Caco-2 (cell line): ENCODE data around the gene SBF2. TPM values are rescaled to one million over a fixed set of nuclear protein-coding genes. Genes with fewer than 3 reads are reported as not detected.
A peak's percentile ranks its signal among the peaks of the same experiment; 100 is the strongest.

Experiments used
- Bru-seq: library from RNA; stranded (reverse); fragments of 400-500 nt; gene quantifications from one replicate; lab custom pipeline; 2021; lab: Mats Ljungman, UMichigan
- BruChase-seq, 2 experiments: library from RNA; stranded (reverse); fragments of 400-500 nt; gene quantifications; one replicate each; lab custom pipeline; 2021; lab: Mats Ljungman, UMichigan
- BruUV-seq: library from RNA; stranded (reverse); fragments of 400-500 nt; replicated peaks from 2 replicates; lab custom pipeline; 2021; lab: Mats Ljungman, UMichigan
- CTCF ChIA-PET: fragments of 300-600 bp; sonication (Branson Sonifier 250); formaldehyde crosslinking; loops from one replicate; lab custom pipeline; 2022; ENCODE audit warnings: antibody characterized with exemption; lab: Charles Lee
- POLR2A ChIA-PET: fragments of 300-600 bp; sonication (Branson Sonifier 250); formaldehyde crosslinking; loops from one replicate; lab custom pipeline; 2022; ENCODE audit warnings: antibody characterized with exemption; lab: Charles Lee
- DNase-seq, 2 experiments: peaks; one replicate each; pipeline versions ENCODE4 v3.0.0 to v3.0.0-alpha.2; 2020 to 2022
- H3K27me3 ChIP-seq: replicated peaks from 2 replicates; pipeline ENCODE4 v1.6.0; 2011; ENCODE audit warnings: low read length; ENCODE audit not compliant: control insufficient read depth, insufficient read depth
- H3K36me3 ChIP-seq: 2 replicates; pipeline ENCODE4 v1.5.1; 2011; ENCODE audit warnings: low read length; ENCODE audit not compliant: control insufficient read depth, insufficient read depth
- H3K4me1 ChIP-seq: fragments of 250-450 bp; sonication (Bioruptor Pico); 2 replicates; pipeline ENCODE4 v1.5.1; 2020; ENCODE audit warnings: mild to moderate bottlenecking
- H3K4me3 ChIP-seq: 2 replicates; pipeline ENCODE4 v1.5.1; 2011; ENCODE audit warnings: low read depth, mild to moderate bottlenecking, control low read depth, low read length
- H3K9me3 ChIP-seq: fragments of 250-450 bp; sonication (Bioruptor Pico); 2 replicates; pipeline ENCODE4 v1.5.1; 2020; ENCODE audit warnings: mild to moderate bottlenecking, moderate library complexity
- H3K27ac Mint-ChIP-seq: one replicate; pipeline ENCODE4 v1.8.0; 2022; ENCODE audit warnings: mixed read lengths; ENCODE audit not compliant: unreplicated experiment
- H3K27me3 Mint-ChIP-seq: one replicate; pipeline ENCODE4 v1.8.0; 2022; ENCODE audit warnings: mixed read lengths; ENCODE audit not compliant: insufficient read depth, unreplicated experiment
- H3K36me3 Mint-ChIP-seq: one replicate; pipeline ENCODE4 v1.8.0; 2022; ENCODE audit warnings: mild to moderate bottlenecking, mixed read lengths; ENCODE audit not compliant: insufficient read depth, unreplicated experiment
- H3K4me1 Mint-ChIP-seq: one replicate; pipeline ENCODE4 v1.8.0; 2022; ENCODE audit warnings: low read depth, mixed read lengths; ENCODE audit not compliant: unreplicated experiment
- H3K4me3 Mint-ChIP-seq: one replicate; pipeline ENCODE4 v1.8.0; 2022; ENCODE audit warnings: mild to moderate bottlenecking, moderate library complexity, mixed read lengths; ENCODE audit not compliant: unreplicated experiment
- H3K9me3 Mint-ChIP-seq: one replicate; pipeline ENCODE4 v1.8.0; 2022; ENCODE audit warnings: mixed read lengths; ENCODE audit not compliant: unreplicated experiment
- CTCF ChIP-seq, 2 experiments: fragments of 200-600 bp in 1 of 2; IDR thresholded peaks; 1 replicate in 1 of 2; 2 replicates in 1 of 2; pipeline versions ENCODE4 v1.5.1 to v1.8.0; 2011 to 2022; ENCODE audit warnings: antibody characterized with exemption in 1 of 2, control low read depth in 1 of 2, inconsistent platforms in 1 of 2, low read depth in 1 of 2, low read length in 1 of 2, mild to moderate bottlenecking in 1 of 2, moderate library complexity in 1 of 2; ENCODE audit not compliant: insufficient read depth in 1 of 2, severe bottlenecking in 1 of 2, unreplicated experiment in 1 of 2
- intact Hi-C: fragments of 100-400 bp; cut with micrococcal nuclease; formaldehyde crosslinking; loops from one replicate; pipeline ENCODE4 v1.10.0; 2022; ENCODE audit not compliant: unreplicated experiment
- long read RNA-seq: library from polyadenylated mRNA; stranded (forward); transcript quantifications from one replicate; pipeline ENCODE4 v2.0.0, GENCODE V29; 2022
- total RNA-seq: library from RNA; stranded (reverse); gene quantifications from 2 replicates; pipeline ENCODE4 v1.2.3, GENCODE V29; 2022

Gene SBF2
- total RNA-seq (56.5 and 72.2 TPM in 2 replicates), Bru-seq, nascent RNA (percentile 75 among the genes with signal in this experiment), BruChase-seq, experiment 1, labeled RNA remaining after a 2-hour chase (percentile 76 among the genes with signal in this experiment), BruChase-seq, experiment 2, labeled RNA remaining after a 6-hour chase (percentile 71 among the genes with signal in this experiment)
- long read RNA-seq, partial matches to known transcripts, result 24 of 52 reads
- long read RNA-seq, other reads (novel, unspliced or antisense), result 28 of 52 reads

DNA sequence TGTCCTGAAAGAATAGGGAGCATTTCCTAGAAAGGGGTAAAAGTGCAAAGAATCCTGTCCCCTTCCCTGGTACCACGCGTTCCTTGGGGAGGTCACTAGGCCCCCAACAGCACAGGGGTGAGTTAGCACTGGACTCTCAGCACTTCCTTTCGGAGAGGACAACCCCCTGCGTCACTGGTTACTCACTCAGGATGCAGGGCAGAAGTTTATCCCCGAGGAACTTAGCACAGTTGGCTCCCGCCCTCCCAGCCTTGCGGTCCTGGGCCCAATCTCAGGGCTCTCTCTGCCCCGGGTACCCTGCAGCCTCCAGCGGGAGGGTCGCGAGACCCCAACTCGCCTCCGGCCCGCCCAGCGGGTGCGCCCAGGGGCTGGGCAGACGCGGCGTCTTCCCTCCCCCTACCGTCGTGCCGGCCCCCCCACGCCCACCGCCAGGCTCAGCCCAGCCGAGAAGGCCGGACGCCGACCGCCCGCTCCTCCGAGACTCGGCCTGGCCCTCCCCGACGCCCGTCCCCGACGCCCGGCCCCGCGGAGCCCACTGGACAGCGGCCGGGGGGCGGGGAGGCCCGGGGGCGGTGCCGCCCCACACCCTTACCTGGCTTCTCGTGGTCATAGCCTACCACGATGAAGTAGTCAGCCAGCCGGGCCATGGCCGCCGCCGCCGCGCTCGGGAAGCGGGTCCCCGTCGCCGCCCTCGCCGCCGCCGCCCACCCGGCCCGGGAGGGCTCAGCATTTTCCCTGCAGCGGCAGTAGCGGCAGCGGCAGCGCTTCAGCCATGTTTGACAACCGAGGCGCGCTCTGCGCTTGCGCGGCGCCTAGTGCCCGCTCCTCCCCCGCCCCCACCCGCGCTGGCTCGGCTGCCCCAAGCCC lies at the start of gene SBF2:
SBF2 (minus strand) TSS at position 797 of the 867 bp plus-strand sequence; CDS start at position 647, 150 bp downstream.
- BruUV-seq, result no TSS peak
- no peak for TF ChIP-seq CTCF (IDR thresholded peaks at IDR 0.05; ENCODE audit: insufficient read depth in 1 of 2, low read depth in 1 of 2, low read length in 1 of 2, severe bottlenecking in 1 of 2, unreplicated experiment in 1 of 2)
- no peaks in the 10 kb centered on the region for H3K9me3 Mint-ChIP-seq
- Histone ChIP-seq H3K9me3 (no peaks in the 10 kb centered on the region), H3K4me1 (peaks cover 12% of the 10 kb centered on the region), H3K27me3 (no peaks in the 10 kb centered on the region), H3K36me3 (no peaks in the 10 kb centered on the region; the same call in 1 of the 2 replicates), H3K4me3 (peak within 1 kb of the TSS; percentile 88)
- peak; percentile 87 to 91 for DNase-seq
- peaks cover 17% of the 10 kb centered on the region for H3K4me1 Mint-ChIP-seq
- ChIA-PET POLR2A (interaction anchor here (0.5 to 1.9 kb wide), 5 partner anchors 9 to 108 kb away, joined by 5 to 13 read pairs (median 7); partner anchors contain the start of gene ADM), CTCF (interaction anchor here (1.3 kb wide), 1 partner anchor 11 kb away, joined by 8 read pairs; the partner anchor contains the start of gene ADM)
- intact Hi-C loops, result loop anchor here (1.0 kb wide), 1 partner anchor 10 kb away; no protein-coding TSS in a partner anchor
- peaks cover 31% of the 10 kb centered on the region for H3K36me3 Mint-ChIP-seq
- H3K27me3 Mint-ChIP-seq, result no peaks in the 10 kb centered on the region
- peak within 1 kb of the TSS; percentile 74 for H3K27ac Mint-ChIP-seq
- peak within 1 kb of the TSS; percentile 76 for H3K4me3 Mint-ChIP-seq

- TF ChIP-seq CTCF (IDR thresholded peaks at IDR 0.05; ENCODE audit: insufficient read depth in 1 of 2, low read depth in 1 of 2, low read length in 1 of 2, severe bottlenecking in 1 of 2, unreplicated experiment in 1 of 2), result no peak
- Histone ChIP-seq H3K4me3 (no peak overlapping the region), H3K9me3 (0 out of 2 replicates have a peak, but pooled peaks cover 3% of the 10 kb centered on the region), H3K27me3 (no peaks in the 10 kb centered on the region), H3K4me1 (no peaks in the 10 kb centered on the region), H3K36me3 (no peaks in the 10 kb centered on the region)
- ChIA-PET CTCF (no interaction called here), POLR2A (no interaction called here)
- no peak overlapping the region for H3K4me3 Mint-ChIP-seq
- no peak for DNase-seq
- no peaks in the 10 kb centered on the region for H3K36me3 Mint-ChIP-seq
- H3K4me1 Mint-ChIP-seq, result no peaks in the 10 kb centered on the region
- intact Hi-C loops, result no loop called here
- peaks cover 9% of the 10 kb centered on the region for H3K9me3 Mint-ChIP-seq
- H3K27ac Mint-ChIP-seq, result no peak overlapping the region
- no TSS peak for BruUV-seq
- H3K27me3 Mint-ChIP-seq, result no peaks in the 10 kb centered on the region
Measured at GRCh38 chr11:10338287-10338686, 44.3 kb upstream of the SBF2 start.

DNA sequence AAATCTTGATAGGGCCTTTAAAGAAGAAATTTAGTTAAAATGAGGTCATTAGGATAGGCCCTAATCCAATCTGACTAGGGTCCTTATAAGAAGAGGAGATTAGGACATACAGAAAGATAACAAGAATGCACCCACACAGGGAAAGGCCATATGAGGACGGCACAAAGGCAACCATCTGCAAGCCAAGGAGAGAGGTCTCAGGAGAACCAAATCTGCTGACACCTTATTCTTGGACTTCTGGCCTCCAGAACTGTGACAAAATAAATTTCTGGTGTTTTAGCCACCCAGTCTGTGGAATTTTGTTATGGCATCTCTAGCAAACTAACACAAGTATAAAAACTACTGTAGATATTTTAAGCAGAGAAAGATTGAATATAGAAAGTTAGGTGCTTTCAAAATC lies 39.5 kb upstream of the SBF2 start:
- POLR2A ChIA-PET, result no interaction called here
- Histone ChIP-seq H3K4me1 (peaks cover 15% of the 10 kb centered on the region), H3K4me3 (no peak overlapping the region), H3K9me3 (0 out of 2 replicates have a peak, but pooled peaks cover 3% of the 10 kb centered on the region), H3K36me3 (no peaks in the 10 kb centered on the region), H3K27me3 (no peaks in the 10 kb centered on the region)
- TF ChIP-seq CTCF (IDR thresholded peaks at IDR 0.05; ENCODE audit: insufficient read depth in 1 of 2, low read depth in 1 of 2, low read length in 1 of 2, severe bottlenecking in 1 of 2, unreplicated experiment in 1 of 2), result no peak
- CTCF ChIA-PET, result no interaction called here
- Mint-ChIP-seq H3K4me1 (peaks cover 8% of the 10 kb centered on the region), H3K36me3 (no peaks in the 10 kb centered on the region), H3K27ac (no peak overlapping the region), H3K4me3 (no peak overlapping the region), H3K9me3 (no peaks in the 10 kb centered on the region), H3K27me3 (no peaks in the 10 kb centered on the region)
- BruUV-seq, result no TSS peak
- no peak for DNase-seq
- intact Hi-C loops, result no loop called here
